ENCODE measurements around the gene ARHGAP26. TPM values are rescaled to one million over a fixed set of nuclear protein-coding genes. Genes with fewer than 3 reads are reported as not detected.

ARHGAP26 gene
- total RNA-seq, 1 experiment from 2014 or later, result 54.3 TPM

DNA sequence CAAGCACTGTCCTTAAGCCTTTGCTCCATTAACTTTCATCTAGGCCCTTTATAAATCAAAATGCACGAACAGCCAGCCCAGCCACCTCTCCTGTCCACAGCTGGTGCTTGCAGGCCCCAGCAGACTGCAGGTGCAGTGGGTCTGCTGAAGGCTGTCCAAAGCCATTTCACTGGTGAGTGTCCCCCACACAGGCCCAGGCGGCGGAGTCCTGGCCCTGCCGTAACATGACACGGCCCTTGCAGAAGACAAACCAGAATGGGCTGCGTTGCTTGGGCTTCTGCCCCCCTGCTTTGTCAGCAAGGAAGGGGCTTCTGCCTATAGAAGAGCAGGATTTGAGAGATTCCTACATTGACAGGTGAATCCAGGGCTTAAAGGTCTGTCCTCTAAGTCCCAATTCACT is 444.7 kb downstream of the ARHGAP26 start:
- TF ChIP-seq, protein P1, sequence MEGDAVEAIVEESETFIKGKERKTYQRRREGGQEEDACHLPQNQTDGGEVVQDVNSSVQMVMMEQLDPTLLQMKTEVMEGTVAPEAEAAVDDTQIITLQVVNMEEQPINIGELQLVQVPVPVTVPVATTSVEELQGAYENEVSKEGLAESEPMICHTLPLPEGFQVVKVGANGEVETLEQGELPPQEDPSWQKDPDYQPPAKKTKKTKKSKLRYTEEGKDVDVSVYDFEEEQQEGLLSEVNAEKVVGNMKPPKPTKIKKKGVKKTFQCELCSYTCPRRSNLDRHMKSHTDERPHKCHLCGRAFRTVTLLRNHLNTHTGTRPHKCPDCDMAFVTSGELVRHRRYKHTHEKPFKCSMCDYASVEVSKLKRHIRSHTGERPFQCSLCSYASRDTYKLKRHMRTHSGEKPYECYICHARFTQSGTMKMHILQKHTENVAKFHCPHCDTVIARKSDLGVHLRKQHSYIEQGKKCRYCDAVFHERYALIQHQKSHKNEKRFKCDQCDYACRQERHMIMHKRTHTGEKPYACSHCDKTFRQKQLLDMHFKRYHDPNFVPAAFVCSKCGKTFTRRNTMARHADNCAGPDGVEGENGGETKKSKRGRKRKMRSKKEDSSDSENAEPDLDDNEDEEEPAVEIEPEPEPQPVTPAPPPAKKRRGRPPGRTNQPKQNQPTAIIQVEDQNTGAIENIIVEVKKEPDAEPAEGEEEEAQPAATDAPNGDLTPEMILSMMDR (IDR thresholded peaks at IDR 0.05; ENCODE audit: unreplicated experiment), result no peak
- no peak overlapping the region for H3K27ac Mint-ChIP-seq (ENCODE audit: low read depth, unreplicated experiment)
- peaks cover 32% of the 10 kb centered on the region for H3K4me1 Mint-ChIP-seq (ENCODE audit: insufficient read depth, unreplicated experiment)
- POLR2A ChIA-PET, result interaction anchor here (1.2 kb wide), 1 partner anchor 10 kb away, joined by 4 read pairs; no protein-coding TSS in a partner anchor
- DNase-seq (ENCODE audit: unreplicated experiment), result no peak
- no peaks in the 10 kb centered on the region for H3K27me3 Mint-ChIP-seq (ENCODE audit: insufficient read depth, unreplicated experiment)
- intact Hi-C loops (cut with micrococcal nuclease), result no loop called here
- no peaks in the 10 kb centered on the region for H3K9me3 Mint-ChIP-seq (ENCODE audit: unreplicated experiment)
- H3K36me3 Mint-ChIP-seq (ENCODE audit: insufficient read depth, unreplicated experiment), result peaks cover 7% of the 10 kb centered on the region
- H3K4me3 Mint-ChIP-seq (ENCODE audit: unreplicated experiment), result no peak overlapping the region
- BruUV-seq (replicated peaks), result no TSS peak
- CTCF ChIA-PET, result no interaction called here

DNA sequence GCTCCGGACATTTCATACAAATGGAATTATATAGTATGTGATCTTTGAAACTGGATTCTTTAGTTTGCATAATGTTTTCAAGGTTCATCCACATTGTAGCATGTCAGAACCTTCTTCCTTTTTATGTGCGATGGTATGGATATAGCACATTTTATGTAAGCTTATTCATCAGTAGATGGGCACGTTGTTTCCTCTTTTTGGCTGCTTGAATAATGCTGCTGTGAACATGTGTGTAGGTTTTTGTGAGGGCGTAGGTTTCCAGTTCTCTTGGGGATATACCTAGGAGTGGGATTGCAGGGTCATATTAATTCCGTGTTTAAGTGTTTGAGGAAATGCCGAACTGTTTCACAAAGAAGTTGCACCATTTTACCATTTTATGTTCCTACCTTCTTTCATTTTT is 445.5 kb downstream of the ARHGAP26 start:
- no TSS peak for BruUV-seq (replicated peaks)
- intact Hi-C loops (cut with micrococcal nuclease), result no loop called here
- H3K4me3 Mint-ChIP-seq (ENCODE audit: unreplicated experiment), result no peak overlapping the region
- H3K27ac Mint-ChIP-seq (ENCODE audit: low read depth, unreplicated experiment), result no peak overlapping the region
- H3K36me3 Mint-ChIP-seq (ENCODE audit: insufficient read depth, unreplicated experiment), result peaks cover 7% of the 10 kb centered on the region
- TF ChIP-seq, protein P1 (IDR thresholded peaks at IDR 0.05; ENCODE audit: unreplicated experiment), result no peak
- H3K27me3 Mint-ChIP-seq (ENCODE audit: insufficient read depth, unreplicated experiment), result no peaks in the 10 kb centered on the region
- CTCF ChIA-PET, result no interaction called here
- no peak for DNase-seq (ENCODE audit: unreplicated experiment)
- peaks cover 34% of the 10 kb centered on the region for H3K4me1 Mint-ChIP-seq (ENCODE audit: insufficient read depth, unreplicated experiment)
- H3K9me3 Mint-ChIP-seq (ENCODE audit: unreplicated experiment), result no peaks in the 10 kb centered on the region
- POLR2A ChIA-PET, result interaction anchor here (0.6 to 1.2 kb wide), 2 partner anchors 11 to 79 kb away, joined by 3 to 4 read pairs; no protein-coding TSS in a partner anchor

GRCh38 chr5:143216211-143216610 is 446.0 kb downstream of the ARHGAP26 start:
- ChIA-PET POLR2A (interaction anchor here (0.6 to 0.9 kb wide), 2 partner anchors 33 to 78 kb away, joined by 3 read pairs; no protein-coding TSS in a partner anchor), CTCF (interaction anchor here (0.6 kb wide), 1 partner anchor 10 kb away, joined by 3 read pairs; no protein-coding TSS in a partner anchor)
- Mint-ChIP-seq H3K4me1 (ENCODE audit: insufficient read depth, unreplicated experiment) (peaks cover 34% of the 10 kb centered on the region), H3K36me3 (ENCODE audit: insufficient read depth, unreplicated experiment) (peaks cover 7% of the 10 kb centered on the region), H3K4me3 (ENCODE audit: unreplicated experiment) (no peak overlapping the region), H3K9me3 (ENCODE audit: unreplicated experiment) (no peaks in the 10 kb centered on the region), H3K27ac (ENCODE audit: low read depth, unreplicated experiment) (peak overlapping the region; percentile 75), H3K27me3 (ENCODE audit: insufficient read depth, unreplicated experiment) (no peaks in the 10 kb centered on the region)
- BruUV-seq (replicated peaks), result no TSS peak
- intact Hi-C loops (cut with micrococcal nuclease), result no loop called here
- TF ChIP-seq, protein P1 (IDR thresholded peaks at IDR 0.05; ENCODE audit: unreplicated experiment), result no peak
- DNase-seq (ENCODE audit: unreplicated experiment), result no peak

DNA sequence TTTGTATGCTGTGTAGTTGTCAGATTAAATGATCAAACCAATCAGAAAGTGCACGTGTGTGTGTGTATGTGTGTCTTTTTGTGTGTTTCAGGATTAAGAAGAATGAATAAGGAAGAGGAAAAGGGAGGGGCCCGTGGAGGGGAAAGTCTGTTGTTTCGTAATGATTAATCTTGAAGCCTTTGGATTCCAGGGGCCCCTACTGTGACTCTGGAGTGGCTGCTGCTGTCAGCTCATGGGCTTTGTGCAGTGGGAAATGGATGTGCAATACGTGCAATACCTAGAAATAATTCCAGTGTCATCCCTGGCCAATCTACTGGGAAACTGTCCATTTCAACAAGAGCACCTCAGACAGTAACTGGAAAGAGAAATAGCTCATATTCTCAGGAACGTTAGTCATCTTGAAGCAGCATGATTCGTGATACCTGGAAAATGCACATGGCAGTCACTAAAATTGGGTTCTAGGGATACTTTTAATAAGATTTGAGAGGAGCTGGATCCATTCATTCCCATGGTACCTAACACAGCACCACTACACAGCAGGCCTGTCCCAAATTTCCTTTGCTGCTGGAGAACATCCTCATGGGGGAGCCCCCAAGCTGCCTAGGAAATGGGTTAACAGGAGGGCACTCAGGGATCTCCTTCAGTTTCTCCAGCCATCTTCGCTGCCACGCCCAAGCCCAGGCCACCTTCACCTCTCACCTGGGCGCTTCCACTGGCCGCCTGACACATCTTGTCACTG is 447.1 kb downstream of the ARHGAP26 start:
- no TSS peak for BruUV-seq (replicated peaks)
- intact Hi-C loops (cut with micrococcal nuclease), result no loop called here
- TF ChIP-seq, protein P1 (IDR thresholded peaks at IDR 0.05; ENCODE audit: unreplicated experiment), result no peak
- Mint-ChIP-seq H3K4me3 (ENCODE audit: unreplicated experiment) (no peak overlapping the region), H3K9me3 (ENCODE audit: unreplicated experiment) (no peaks in the 10 kb centered on the region), H3K27me3 (ENCODE audit: insufficient read depth, unreplicated experiment) (no peaks in the 10 kb centered on the region), H3K4me1 (ENCODE audit: insufficient read depth, unreplicated experiment) (peaks cover 29% of the 10 kb centered on the region), H3K27ac (ENCODE audit: low read depth, unreplicated experiment) (peak overlapping the region; percentile 75), H3K36me3 (ENCODE audit: insufficient read depth, unreplicated experiment) (peaks cover 7% of the 10 kb centered on the region)
- DNase-seq (ENCODE audit: unreplicated experiment), result peak; percentile 60
- ChIA-PET CTCF (interaction anchor here (0.7 to 1.5 kb wide), 2 partner anchors 13 to 197 kb away, joined by 3 to 6 read pairs; no protein-coding TSS in a partner anchor), POLR2A (interaction anchor here (0.5 to 4.7 kb wide), 5 partner anchors 10 to 319 kb away, joined by 3 to 26 read pairs (median 3); partner anchors contain the start of gene NR3C1)

Measured in MCF 10A (cell line).